Testis (tissue), 3 donors: Measurements from ENCODE around the gene ST6GALNAC6. TPM values are rescaled to one million over a fixed set of nuclear protein-coding genes. Genes with fewer than 3 reads are reported as not detected.

Source experiments
- DNase-seq: peaks from one replicate; pipeline ENCODE4 v3.0.0-alpha.2; 2019
- H3K27ac ChIP-seq, 2 donors: fragments of 200-600 bp; sonication (generic); one replicate each; pipeline ENCODE4 v1.5.1; 2019
- H3K27me3 ChIP-seq: fragments of 200-600 bp; sonication (generic); one replicate; pipeline ENCODE4 v1.5.1; 2019
- H3K36me3 ChIP-seq: fragments of 200-600 bp; sonication (generic); one replicate; pipeline ENCODE4 v1.5.1; 2017; ENCODE audit warnings: low read depth; ENCODE audit errors: missing control alignments
- H3K4me1 ChIP-seq: fragments of 200-600 bp; sonication (generic); one replicate; pipeline ENCODE4 v1.5.1; 2019
- H3K4me3 ChIP-seq, 2 donors: fragments of 200-600 bp; sonication (generic); one replicate each; pipeline ENCODE4 v1.5.1; 2017 to 2019
- H3K9me3 ChIP-seq: fragments of 200-600 bp; sonication (generic); one replicate; pipeline ENCODE4 v1.5.1; 2017
- POLR2A ChIP-seq: fragments of 450-650 bp; IDR thresholded peaks from one replicate; pipeline ENCODE4 v1.6.1; 2017; ENCODE audit warnings: antibody characterized with exemption, mild to moderate bottlenecking, moderate library complexity
- WGBS, 2 donors: methylation state at CpG; one replicate each; pipeline ENCODE4 v1.1.5; 2018; 5-methylcytosine and 5-hydroxymethylcytosine counted together
- intact Hi-C: fragments of 100-400 bp; cut with DNase I; formaldehyde crosslinking; loops from one replicate; pipeline ENCODE4 v1.15.1; 2023; ENCODE audit warnings: low total_unique reads
- polyA plus RNA-seq: library from polyadenylated mRNA; stranded (reverse); fragments of 350-450 nt; fragmentation: Illumina TruSeq; extraction: RNeasy Lipid Tissue Mini Kit (QIAGEN cat#74804); gene quantifications from one replicate; pipeline ENCODE4 v1.2.3, GENCODE V29; 2014; ENCODE audit warnings: low read depth, low replicate concordance; ENCODE audit not compliant: insufficient read depth
- total RNA-seq, 2 donors: library from RNA; depleted of rRNA; stranded (reverse); fragments of >200 nt; gene quantifications; one replicate each; pipeline ENCODE4 v1.2.3, GENCODE V29; 2016
- TF ChIP-seq, protein P1 (sequence below), 3 experiments: fragments of 450-650 bp in 2 of 3; fragments of 200-600 bp in 1 of 3; sonication (generic) in 1 of 3; IDR thresholded peaks; one replicate each; pipeline ENCODE4 v1.5.1; 2016 to 2019; ENCODE audit warnings: antibody characterized with exemption in 3 of 3, mild to moderate bottlenecking in 2 of 3, moderate library complexity in 1 of 3

Gene ST6GALNAC6
- total and polyA plus RNA-seq, 3 donors from 2014 or later: 43.0 to 70.3 (median 46.3) TPM

GRCh38 chr9:127880143-127880542, 19.3 kb downstream of the ST6GALNAC6 start:
- H3K4me1 ChIP-seq: peaks cover 40% of the 10 kb centered on the region
- TF ChIP-seq, protein P1, sequence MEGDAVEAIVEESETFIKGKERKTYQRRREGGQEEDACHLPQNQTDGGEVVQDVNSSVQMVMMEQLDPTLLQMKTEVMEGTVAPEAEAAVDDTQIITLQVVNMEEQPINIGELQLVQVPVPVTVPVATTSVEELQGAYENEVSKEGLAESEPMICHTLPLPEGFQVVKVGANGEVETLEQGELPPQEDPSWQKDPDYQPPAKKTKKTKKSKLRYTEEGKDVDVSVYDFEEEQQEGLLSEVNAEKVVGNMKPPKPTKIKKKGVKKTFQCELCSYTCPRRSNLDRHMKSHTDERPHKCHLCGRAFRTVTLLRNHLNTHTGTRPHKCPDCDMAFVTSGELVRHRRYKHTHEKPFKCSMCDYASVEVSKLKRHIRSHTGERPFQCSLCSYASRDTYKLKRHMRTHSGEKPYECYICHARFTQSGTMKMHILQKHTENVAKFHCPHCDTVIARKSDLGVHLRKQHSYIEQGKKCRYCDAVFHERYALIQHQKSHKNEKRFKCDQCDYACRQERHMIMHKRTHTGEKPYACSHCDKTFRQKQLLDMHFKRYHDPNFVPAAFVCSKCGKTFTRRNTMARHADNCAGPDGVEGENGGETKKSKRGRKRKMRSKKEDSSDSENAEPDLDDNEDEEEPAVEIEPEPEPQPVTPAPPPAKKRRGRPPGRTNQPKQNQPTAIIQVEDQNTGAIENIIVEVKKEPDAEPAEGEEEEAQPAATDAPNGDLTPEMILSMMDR (IDR thresholded peaks at IDR 0.05): no peak
- no peak for TF ChIP-seq POLR2A
- no peak overlapping the region for H3K4me3 ChIP-seq
- H3K27me3 ChIP-seq: no peaks in the 10 kb centered on the region
- no peak overlapping the region for H3K27ac ChIP-seq
- 69 to 73% methylated on average over 8 of the region's 8 CpGs for WGBS, 2 donors
- no peak for DNase-seq
- H3K36me3 ChIP-seq: no peaks in the 10 kb centered on the region
- intact Hi-C loops: no loop called here
- no peaks in the 10 kb centered on the region for H3K9me3 ChIP-seq

DNA sequence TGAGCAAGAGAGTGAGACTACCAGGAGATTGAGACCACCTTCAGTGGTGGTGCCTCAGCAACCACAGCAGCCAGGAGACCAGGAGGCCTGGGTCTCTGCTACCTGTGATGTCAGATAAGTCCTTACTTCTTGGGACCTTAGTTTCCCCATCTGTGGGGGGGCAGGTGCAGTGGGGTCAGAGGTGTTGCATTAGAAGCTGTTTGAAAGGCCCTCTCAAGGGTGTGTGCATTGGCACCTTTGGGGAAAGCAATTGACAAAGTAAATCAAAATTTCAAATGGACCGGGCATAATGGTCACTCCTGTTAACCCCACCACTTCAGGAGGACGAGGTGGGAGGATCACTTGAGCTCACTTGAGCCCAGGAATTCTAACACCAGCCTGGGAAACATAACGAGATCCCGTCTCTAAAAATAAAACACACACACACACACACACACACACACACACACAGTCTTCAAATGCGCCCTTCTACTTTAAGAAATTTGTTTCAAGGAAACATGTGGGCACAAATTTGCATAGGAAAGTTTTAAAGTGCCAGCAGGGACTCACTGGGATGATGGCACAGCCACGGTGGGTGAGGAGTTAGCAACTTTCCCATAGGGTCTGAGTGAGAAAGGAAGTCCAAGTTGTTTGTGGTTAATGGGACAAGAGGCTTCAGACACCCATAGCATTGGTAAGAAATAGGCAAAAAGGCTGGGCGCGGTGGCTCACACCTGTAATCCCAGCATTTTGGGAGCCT, 20.6 kb downstream of the ST6GALNAC6 start:
- no peaks in the 10 kb centered on the region for H3K9me3 ChIP-seq
- intact Hi-C loops: loop anchor here (10.0 kb wide), 1 partner anchor 144 kb away; the partner anchor contains the start of gene TOR2A
- H3K4me3 ChIP-seq: no peak overlapping the region
- H3K27ac ChIP-seq: no peak overlapping the region
- no peak for TF ChIP-seq POLR2A
- TF ChIP-seq, protein P1 (IDR thresholded peaks at IDR 0.05): no peak
- DNase-seq: no peak
- H3K36me3 ChIP-seq: no peaks in the 10 kb centered on the region
- 54 to 68% methylated on average over 7 to 8 of the region's 8 CpGs for WGBS, 2 donors
- no peaks in the 10 kb centered on the region for H3K27me3 ChIP-seq
- H3K4me1 ChIP-seq: peaks cover 41% of the 10 kb centered on the region

- H3K4me1 ChIP-seq: peaks cover 46% of the 10 kb centered on the region
- 7 to 18% methylated on average over 18 of the region's 18 CpGs for WGBS, 2 donors
Observed at GRCh38 chr9:127878001-127878651, 21.3 kb downstream of the ST6GALNAC6 start.

DNA sequence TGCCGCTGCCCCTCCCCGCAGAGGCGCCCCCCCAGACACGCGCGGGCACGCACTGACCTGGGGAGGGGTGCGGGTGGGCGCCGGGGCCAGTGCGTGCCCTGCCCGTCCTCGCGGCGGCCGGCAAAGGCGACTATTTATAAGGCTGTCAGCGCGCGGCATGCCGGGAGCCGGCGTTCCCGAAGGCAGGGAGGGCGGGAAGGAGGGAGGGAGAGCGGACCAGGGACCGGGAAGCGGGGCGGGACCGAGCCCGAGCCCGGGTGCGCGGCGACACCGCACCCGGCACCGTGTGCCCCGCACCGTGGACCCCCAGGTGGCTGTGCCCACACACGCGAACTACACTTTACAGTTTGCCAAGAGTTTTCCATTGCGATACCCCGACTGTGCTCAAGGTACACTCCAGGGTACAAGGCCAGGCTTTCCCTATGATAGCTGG, 21.8 kb downstream of the ST6GALNAC6 start, which contains the start of gene AK1:
Gene AK1 (minus strand): TSS at position 110 of the 433 bp plus-strand sequence. CDS start 3,058 bp downstream, outside the sequence.
- Histone ChIP-seq H3K4me1 (peaks cover 46% of the 10 kb centered on the region), H3K27ac (peak within 1 kb of the TSS; percentile 24 to 35), H3K9me3 (no peaks in the 10 kb centered on the region), H3K36me3 (no peaks in the 10 kb centered on the region), H3K27me3 (no peaks in the 10 kb centered on the region), H3K4me3 (peak within 1 kb of the TSS; percentile 62 to 74)
- peak; percentile 26 for TF ChIP-seq POLR2A
- TF ChIP-seq, protein P1 (IDR thresholded peaks at IDR 0.05): no peak
- WGBS, 2 donors: 0% methylated on average over 6 to 39 of the region's 44 CpGs
- intact Hi-C loops: loop anchor here (10.0 kb wide), 1 partner anchor 143 kb away; the partner anchor contains the start of gene TOR2A
- DNase-seq: peak; percentile 92

More at GRCh38 chr9:127878001-127878651, 21.3 kb downstream of the ST6GALNAC6 start:
- Histone ChIP-seq H3K9me3 (no peaks in the 10 kb centered on the region), H3K4me3 (peak overlapping the region; percentile 62 to 74), H3K27me3 (no peaks in the 10 kb centered on the region), H3K27ac (peak overlapping the region; percentile 1 to 35), H3K36me3 (no peaks in the 10 kb centered on the region)
- TF ChIP-seq, protein P1 (IDR thresholded peaks at IDR 0.05): no peak
- TF ChIP-seq POLR2A: no peak
- intact Hi-C loops: loop anchor here (10.0 kb wide), 1 partner anchor 143 kb away; the partner anchor contains the start of gene TOR2A
- no peak for DNase-seq
